ENCODE results near the gene ACSL3.

ACSL3 gene

DNA sequence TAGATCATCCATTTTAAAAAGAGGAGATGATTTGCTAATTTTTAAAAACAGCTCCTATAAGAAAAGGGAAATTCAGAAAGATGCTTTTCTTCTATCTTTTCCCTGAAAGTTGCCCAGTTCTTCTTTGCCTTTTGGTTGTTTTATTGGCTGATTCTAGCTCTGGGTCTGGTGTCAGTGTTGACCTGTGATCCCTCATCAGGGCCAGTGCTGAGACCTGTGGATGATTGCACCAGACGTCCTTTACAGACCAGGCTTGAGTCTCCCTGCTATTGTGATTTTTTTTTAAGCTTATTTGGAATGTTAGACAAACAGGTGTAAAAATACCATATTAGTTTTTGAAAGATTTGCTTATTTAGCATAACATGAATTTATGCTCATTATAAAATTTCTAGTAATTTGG is 88.2 kb downstream of the ACSL3 start:
- H3K9me2 ChIP-seq (ENCODE audit: low read depth, low read length), result no peaks in the 10 kb centered on the region
- no peak overlapping the region for H3K27ac ChIP-seq (ENCODE audit: low read depth, low read length, poor library complexity, severe bottlenecking)
- H3K36me3 ChIP-seq (ENCODE audit: insufficient read depth, low read length), result no peaks in the 10 kb centered on the region
- no peak overlapping the region for H3K4me2 ChIP-seq (ENCODE audit: low read length)
- H4K20me1 ChIP-seq (ENCODE audit: insufficient read depth, low read length), result no peaks in the 10 kb centered on the region
- H3K79me2 ChIP-seq (ENCODE audit: insufficient read depth, low read length), result no peaks in the 10 kb centered on the region
- no peaks in the 10 kb centered on the region for H3F3A ChIP-seq (ENCODE audit: insufficient read depth, low read length)
- no peak overlapping the region for H3K9ac ChIP-seq (ENCODE audit: low read length)
- no peaks in the 10 kb centered on the region for H3K9me3 ChIP-seq (ENCODE audit: low read length)
- TF ChIP-seq, protein P1, sequence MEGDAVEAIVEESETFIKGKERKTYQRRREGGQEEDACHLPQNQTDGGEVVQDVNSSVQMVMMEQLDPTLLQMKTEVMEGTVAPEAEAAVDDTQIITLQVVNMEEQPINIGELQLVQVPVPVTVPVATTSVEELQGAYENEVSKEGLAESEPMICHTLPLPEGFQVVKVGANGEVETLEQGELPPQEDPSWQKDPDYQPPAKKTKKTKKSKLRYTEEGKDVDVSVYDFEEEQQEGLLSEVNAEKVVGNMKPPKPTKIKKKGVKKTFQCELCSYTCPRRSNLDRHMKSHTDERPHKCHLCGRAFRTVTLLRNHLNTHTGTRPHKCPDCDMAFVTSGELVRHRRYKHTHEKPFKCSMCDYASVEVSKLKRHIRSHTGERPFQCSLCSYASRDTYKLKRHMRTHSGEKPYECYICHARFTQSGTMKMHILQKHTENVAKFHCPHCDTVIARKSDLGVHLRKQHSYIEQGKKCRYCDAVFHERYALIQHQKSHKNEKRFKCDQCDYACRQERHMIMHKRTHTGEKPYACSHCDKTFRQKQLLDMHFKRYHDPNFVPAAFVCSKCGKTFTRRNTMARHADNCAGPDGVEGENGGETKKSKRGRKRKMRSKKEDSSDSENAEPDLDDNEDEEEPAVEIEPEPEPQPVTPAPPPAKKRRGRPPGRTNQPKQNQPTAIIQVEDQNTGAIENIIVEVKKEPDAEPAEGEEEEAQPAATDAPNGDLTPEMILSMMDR (IDR thresholded peaks at IDR 0.05; ENCODE audit: low read length), result no peak
- no peak for TF ChIP-seq EZH2 (IDR thresholded peaks at IDR 0.05; ENCODE audit: borderline replicate concordance, low read length)
- H3K4me1 ChIP-seq (ENCODE audit: insufficient read depth, low read length, severe bottlenecking), result peaks cover 16% of the 10 kb centered on the region
- no peaks in the 10 kb centered on the region for H3K27me3 ChIP-seq (ENCODE audit: insufficient read depth, low read length)
- no peak overlapping the region for H2AFZ ChIP-seq (ENCODE audit: low read length)
- no peak overlapping the region for H3K4me3 ChIP-seq (ENCODE audit: low read depth, low read length, poor library complexity, severe bottlenecking)

DNA sequence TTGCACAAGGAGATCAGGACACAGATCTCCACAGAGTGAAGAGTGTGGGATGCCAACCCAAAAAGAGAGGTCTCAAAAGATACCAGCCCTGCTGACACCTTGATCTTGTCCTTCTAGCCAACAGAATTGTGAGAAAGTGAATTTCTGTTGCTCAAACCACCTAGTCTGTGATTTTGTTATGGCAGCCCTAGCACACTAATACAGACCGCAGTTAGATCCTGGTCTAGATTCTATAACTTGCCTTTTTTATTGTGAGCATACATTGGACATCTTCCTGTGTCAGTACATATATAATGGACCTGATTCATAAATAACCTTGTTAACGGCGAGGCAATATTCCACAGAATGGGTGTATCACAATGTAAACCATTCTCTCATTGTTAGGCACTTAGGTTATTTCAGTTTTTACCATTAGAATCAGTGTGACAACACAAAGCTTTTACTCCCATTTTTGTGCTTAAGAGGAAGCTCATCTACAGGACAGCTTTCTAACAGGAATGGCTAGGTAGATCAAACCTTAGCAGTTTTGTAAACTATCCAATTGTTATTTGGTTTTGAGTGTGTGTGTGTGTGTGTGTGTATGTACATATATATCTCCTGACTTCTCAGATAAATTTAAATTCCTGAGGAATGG is 89.0 kb downstream of the ACSL3 start:
- H3K36me3 ChIP-seq (ENCODE audit: insufficient read depth, low read length), result no peaks in the 10 kb centered on the region
- no peaks in the 10 kb centered on the region for H3K79me2 ChIP-seq (ENCODE audit: insufficient read depth, low read length)
- TF ChIP-seq, protein P1 (IDR thresholded peaks at IDR 0.05; ENCODE audit: low read length), result no peak
- no peak for TF ChIP-seq EZH2 (IDR thresholded peaks at IDR 0.05; ENCODE audit: borderline replicate concordance, low read length)
- no peak overlapping the region for H2AFZ ChIP-seq (ENCODE audit: low read length)
- no peak overlapping the region for H3K9ac ChIP-seq (ENCODE audit: low read length)
- no peaks in the 10 kb centered on the region for H3F3A ChIP-seq (ENCODE audit: insufficient read depth, low read length)
- no peak overlapping the region for H3K4me2 ChIP-seq (ENCODE audit: low read length)
- no peak overlapping the region for H3K4me3 ChIP-seq (ENCODE audit: low read depth, low read length, poor library complexity, severe bottlenecking)
- no peaks in the 10 kb centered on the region for H4K20me1 ChIP-seq (ENCODE audit: insufficient read depth, low read length)
- no peaks in the 10 kb centered on the region for H3K9me3 ChIP-seq (ENCODE audit: low read length)
- peaks cover 16% of the 10 kb centered on the region for H3K4me1 ChIP-seq (ENCODE audit: insufficient read depth, low read length, severe bottlenecking)
- no peaks in the 10 kb centered on the region for H3K27me3 ChIP-seq (ENCODE audit: insufficient read depth, low read length)
- H3K27ac ChIP-seq (ENCODE audit: low read depth, low read length, poor library complexity, severe bottlenecking), result no peak overlapping the region
- H3K9me2 ChIP-seq (ENCODE audit: low read depth, low read length), result no peaks in the 10 kb centered on the region

DNA sequence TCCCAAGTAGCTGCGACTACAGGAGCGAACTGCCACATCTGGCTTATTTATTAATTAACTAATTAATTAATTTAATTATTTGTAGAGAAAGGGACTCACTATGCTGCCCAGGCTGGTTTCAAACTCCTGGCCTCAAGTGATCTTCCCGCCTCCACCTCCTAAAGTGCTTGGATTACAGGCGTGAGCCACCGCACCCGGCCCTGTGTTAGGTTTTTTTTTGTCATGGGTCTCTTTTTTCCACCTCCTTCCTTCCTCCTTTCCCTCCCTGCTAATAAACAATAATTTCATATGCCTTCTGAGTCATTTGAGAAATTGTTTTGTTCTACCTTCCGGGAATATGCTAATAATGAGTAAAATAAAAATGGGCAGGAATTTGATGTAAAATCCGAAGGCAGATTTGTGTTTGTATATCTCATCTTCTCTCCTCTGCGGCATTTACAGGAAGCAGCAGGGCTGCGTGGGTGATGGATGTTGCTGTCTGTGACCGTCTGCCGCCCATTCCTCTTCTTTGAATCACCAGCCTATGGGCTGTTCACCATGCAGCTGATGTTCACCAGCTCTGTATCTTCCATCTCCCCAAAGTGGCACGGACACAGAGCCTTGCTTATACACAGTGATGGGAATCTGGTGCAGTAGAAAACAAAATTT is 89.9 kb downstream of the ACSL3 start:
- Histone ChIP-seq H3F3A (ENCODE audit: insufficient read depth, low read length) (no peaks in the 10 kb centered on the region), H3K4me2 (ENCODE audit: low read length) (no peak overlapping the region), H2AFZ (ENCODE audit: low read length) (no peak overlapping the region), H4K20me1 (ENCODE audit: insufficient read depth, low read length) (no peaks in the 10 kb centered on the region), H3K9ac (ENCODE audit: low read length) (no peak overlapping the region), H3K9me3 (ENCODE audit: low read length) (no peaks in the 10 kb centered on the region), H3K9me2 (ENCODE audit: low read depth, low read length) (no peaks in the 10 kb centered on the region), H3K36me3 (ENCODE audit: insufficient read depth, low read length) (no peaks in the 10 kb centered on the region), H3K4me3 (ENCODE audit: low read depth, low read length, poor library complexity, severe bottlenecking) (no peak overlapping the region), H3K27me3 (ENCODE audit: insufficient read depth, low read length) (no peaks in the 10 kb centered on the region), H3K79me2 (ENCODE audit: insufficient read depth, low read length) (no peaks in the 10 kb centered on the region), H3K4me1 (ENCODE audit: insufficient read depth, low read length, severe bottlenecking) (peaks cover 16% of the 10 kb centered on the region), H3K27ac (ENCODE audit: low read depth, low read length, poor library complexity, severe bottlenecking) (no peak overlapping the region)
- TF ChIP-seq, protein P1 (IDR thresholded peaks at IDR 0.05; ENCODE audit: low read length), result no peak
- TF ChIP-seq EZH2 (IDR thresholded peaks at IDR 0.05; ENCODE audit: borderline replicate concordance, low read length), result no peak
